Peyer's patch (tissue), 4 donors: ENCODE measurements around the gene SNX20. TPM values are rescaled to one million over a fixed set of nuclear protein-coding genes. Genes with fewer than 3 reads are reported as not detected.

Experiments
- DNase-seq, 3 donors: peaks; one replicate each; pipeline ENCODE4 v3.0.0-alpha.2; 2017 to 2019
- H3K27ac ChIP-seq, 4 donors: fragments of 200-600 bp; sonication (generic); one replicate each; pipeline ENCODE4 v1.5.1; 2016 to 2019
- H3K27me3 ChIP-seq, 2 donors: fragments of 200-600 bp; sonication (generic); one replicate each; pipeline ENCODE4 v1.5.1; 2019
- H3K36me3 ChIP-seq, 3 donors: fragments of 200-600 bp; sonication (generic); one replicate each; pipeline ENCODE4 v1.5.1; 2016 to 2019
- H3K4me1 ChIP-seq, 4 donors: fragments of 200-600 bp; sonication (generic); one replicate each; pipeline ENCODE4 v1.5.1; 2016 to 2019
- H3K4me3 ChIP-seq, 4 donors: fragments of 200-600 bp; sonication (generic); 1 replicate in 3 of 4; 2 replicates in 1 of 4; pipeline ENCODE4 v1.5.1; 2016 to 2019; ENCODE audit warnings: mild to moderate bottlenecking in 1 of 4
- H3K9me3 ChIP-seq, 4 donors: fragments of 200-600 bp; sonication (generic); one replicate each; pipeline ENCODE4 v1.5.1; 2016 to 2019; ENCODE audit warnings: mild to moderate bottlenecking in 1 of 4
- POLR2A ChIP-seq, 2 donors: fragments of 450-650 bp; IDR thresholded peaks; one replicate each; pipeline ENCODE4 v1.5.1; 2017; ENCODE audit warnings: antibody characterized with exemption in 2 of 2, mild to moderate bottlenecking in 2 of 2, moderate library complexity in 2 of 2
- total RNA-seq, 4 donors: library from RNA; depleted of rRNA; stranded (reverse); fragments of >200 nt; gene quantifications; one replicate each; pipeline ENCODE4 v1.1.0, GENCODE V29; 2016
- TF ChIP-seq, protein P1 (sequence below), 6 experiments: fragments of 450-650 bp in 4 of 6; fragments of 200-600 bp in 2 of 6; sonication (generic) in 1 of 6; IDR thresholded peaks; one replicate each; pipeline ENCODE4 v1.5.1; 2017 to 2019; ENCODE audit warnings: antibody characterized with exemption in 6 of 6, mild to moderate bottlenecking in 3 of 6, moderate library complexity in 1 of 6

SNX20 gene
- total RNA-seq, 4 donors from 2014 or later, result 1.3 to 10.7 (median 2.3) TPM

DNA sequence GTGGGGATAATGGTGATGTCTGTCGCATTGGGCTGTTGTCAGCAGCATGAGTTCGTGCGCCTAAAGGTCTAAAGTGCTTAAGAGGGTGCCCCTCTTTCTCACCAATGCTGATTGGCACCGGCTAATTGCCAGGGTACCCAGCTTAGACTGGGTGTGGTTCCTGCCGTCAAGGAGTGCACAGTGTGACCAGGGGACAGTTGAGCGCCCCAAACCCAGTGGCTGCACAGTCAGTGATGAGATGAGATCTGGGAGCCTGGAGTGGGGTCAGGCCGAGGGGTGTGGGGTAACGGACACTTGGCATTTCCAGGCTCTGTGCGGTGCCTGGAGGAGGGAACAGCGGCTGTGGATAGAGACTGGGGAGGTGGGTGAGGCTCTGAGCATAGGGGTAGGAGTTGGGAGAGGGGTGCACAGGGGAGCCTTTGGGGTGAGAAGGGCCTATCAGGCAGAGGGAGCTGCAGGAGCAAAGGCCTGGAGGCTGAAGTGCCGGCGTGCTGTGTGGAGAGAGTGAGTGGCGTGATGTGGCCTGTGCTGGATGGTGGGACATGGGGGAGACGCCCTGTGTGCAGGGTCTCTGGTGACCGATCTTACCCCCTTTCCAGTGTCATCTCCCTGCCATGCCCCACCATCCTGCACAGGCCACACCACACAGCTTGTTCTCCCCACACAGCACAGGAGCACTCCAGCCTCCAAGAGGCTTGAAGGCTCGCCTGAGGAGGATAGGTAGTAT lies 58.3 kb downstream of the SNX20 start:
- Histone ChIP-seq H3K27ac (no peak overlapping the region), H3K9me3 (no peaks in the 10 kb centered on the region), H3K4me1 (peaks cover 0 to 16% (median 5%) of the 10 kb centered on the region in 4 donors), H3K27me3 (no peaks in the 10 kb centered on the region), H3K4me3 (no peak overlapping the region), H3K36me3 (no peaks in the 10 kb centered on the region)
- no peak for TF ChIP-seq POLR2A (IDR thresholded peaks at IDR 0.05)
- TF ChIP-seq, protein P1, sequence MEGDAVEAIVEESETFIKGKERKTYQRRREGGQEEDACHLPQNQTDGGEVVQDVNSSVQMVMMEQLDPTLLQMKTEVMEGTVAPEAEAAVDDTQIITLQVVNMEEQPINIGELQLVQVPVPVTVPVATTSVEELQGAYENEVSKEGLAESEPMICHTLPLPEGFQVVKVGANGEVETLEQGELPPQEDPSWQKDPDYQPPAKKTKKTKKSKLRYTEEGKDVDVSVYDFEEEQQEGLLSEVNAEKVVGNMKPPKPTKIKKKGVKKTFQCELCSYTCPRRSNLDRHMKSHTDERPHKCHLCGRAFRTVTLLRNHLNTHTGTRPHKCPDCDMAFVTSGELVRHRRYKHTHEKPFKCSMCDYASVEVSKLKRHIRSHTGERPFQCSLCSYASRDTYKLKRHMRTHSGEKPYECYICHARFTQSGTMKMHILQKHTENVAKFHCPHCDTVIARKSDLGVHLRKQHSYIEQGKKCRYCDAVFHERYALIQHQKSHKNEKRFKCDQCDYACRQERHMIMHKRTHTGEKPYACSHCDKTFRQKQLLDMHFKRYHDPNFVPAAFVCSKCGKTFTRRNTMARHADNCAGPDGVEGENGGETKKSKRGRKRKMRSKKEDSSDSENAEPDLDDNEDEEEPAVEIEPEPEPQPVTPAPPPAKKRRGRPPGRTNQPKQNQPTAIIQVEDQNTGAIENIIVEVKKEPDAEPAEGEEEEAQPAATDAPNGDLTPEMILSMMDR (IDR thresholded peaks at IDR 0.05), result no peak
- no peak for DNase-seq

DNA sequence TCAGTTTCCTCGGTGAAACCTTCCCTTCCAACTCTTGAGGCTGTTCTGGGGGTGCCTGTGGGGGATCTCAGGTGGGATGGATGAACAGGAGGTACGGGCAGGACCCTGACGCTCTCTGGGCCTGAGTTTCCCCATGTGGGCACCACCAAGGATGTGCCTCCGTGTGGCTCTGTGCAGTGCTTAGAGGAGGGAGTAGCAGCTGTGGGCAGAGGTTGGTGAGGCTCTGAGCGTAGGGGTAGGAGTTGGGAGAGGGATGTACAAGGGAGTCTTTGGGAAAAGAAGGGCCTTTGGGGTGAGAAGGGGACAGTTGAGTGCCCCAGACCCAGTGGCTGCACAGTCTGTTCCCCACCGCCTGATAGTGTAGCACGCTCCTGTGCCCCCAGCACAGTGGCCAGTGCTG lies 59.1 kb downstream of the SNX20 start:
- no peak for DNase-seq
- TF ChIP-seq, protein P1 (IDR thresholded peaks at IDR 0.05), result no peak
- TF ChIP-seq POLR2A (IDR thresholded peaks at IDR 0.05), result no peak
- H3K4me3 ChIP-seq, result no peak overlapping the region
- no peaks in the 10 kb centered on the region for H3K36me3 ChIP-seq
- H3K27ac ChIP-seq, result no peak overlapping the region
- H3K9me3 ChIP-seq, result no peaks in the 10 kb centered on the region
- peaks cover 0 to 14% (median under 1%) of the 10 kb centered on the region in 4 donors for H3K4me1 ChIP-seq
- no peaks in the 10 kb centered on the region for H3K27me3 ChIP-seq

Other genes with a start within 250 kb of the SNX20 start
- gene NKD1, start 132.9 kb downstream of the SNX20 start, total RNA-seq, result 1 to 10 TPM; 1.7 to 4.0 (median 3.4) TPM
- gene NOD2, start 12.3 kb upstream of the SNX20 start, total RNA-seq, result 1 to 10 TPM in 2 of 4 donors, not detected in 2; 1.7 to 4.1 TPM
- 10 to 100 TPM; 24.3 to 56.1 (median 30.0) TPM for gene CYLD, start 60.8 kb upstream of the SNX20 start, total RNA-seq